ENCODE measurements around the gene MT1E.
"Not testable (repeated sequence)": the region's sequence is repeated elsewhere in the genome, so short reads cannot be mapped to it uniquely, and the experiment has no call there.

The MT1E gene

DNA sequence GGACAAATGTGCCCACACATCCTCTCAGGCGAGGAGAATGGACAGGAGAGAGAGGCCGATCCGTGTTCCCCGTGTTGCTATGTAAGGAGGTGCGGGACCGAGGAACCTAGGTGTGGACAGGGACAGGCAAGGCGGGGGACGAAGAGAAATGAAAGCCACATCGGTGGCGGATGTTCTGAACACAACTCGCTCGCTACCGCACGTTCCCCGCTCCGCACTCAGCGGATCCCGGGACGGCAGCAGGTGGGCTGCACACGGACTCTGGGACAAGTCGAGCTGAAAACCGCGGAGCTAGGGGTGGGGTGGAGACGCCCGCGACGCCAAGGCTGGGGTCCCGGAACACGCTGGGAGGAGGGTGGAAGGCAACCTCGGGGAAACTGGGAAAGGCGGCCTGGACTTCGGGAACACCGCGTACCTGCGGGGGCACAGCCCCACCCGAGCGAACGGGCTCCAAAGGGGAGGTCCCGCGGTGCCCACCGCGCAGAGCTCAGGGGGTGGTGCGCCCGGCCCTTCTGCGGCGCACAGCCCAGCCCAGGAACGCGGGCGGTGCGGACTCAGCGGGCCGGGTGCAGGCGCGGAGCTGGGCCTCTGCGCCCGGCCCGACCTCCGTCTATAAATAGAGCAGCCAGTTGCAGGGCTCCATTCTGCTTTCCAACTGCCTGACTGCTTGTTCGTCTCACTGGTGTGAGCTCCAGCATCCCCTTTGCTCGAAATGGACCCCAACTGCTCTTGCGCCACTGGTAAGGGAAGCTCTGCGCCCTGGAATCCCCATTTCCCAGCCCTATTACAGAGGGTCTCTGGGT lies at the start of gene MT1E:
TSS of gene MT1E (plus strand) at position 642 of the 803 bp plus-strand sequence. CDS start at position 713, 71 bp downstream.
- DNase-seq: no peak

DNA sequence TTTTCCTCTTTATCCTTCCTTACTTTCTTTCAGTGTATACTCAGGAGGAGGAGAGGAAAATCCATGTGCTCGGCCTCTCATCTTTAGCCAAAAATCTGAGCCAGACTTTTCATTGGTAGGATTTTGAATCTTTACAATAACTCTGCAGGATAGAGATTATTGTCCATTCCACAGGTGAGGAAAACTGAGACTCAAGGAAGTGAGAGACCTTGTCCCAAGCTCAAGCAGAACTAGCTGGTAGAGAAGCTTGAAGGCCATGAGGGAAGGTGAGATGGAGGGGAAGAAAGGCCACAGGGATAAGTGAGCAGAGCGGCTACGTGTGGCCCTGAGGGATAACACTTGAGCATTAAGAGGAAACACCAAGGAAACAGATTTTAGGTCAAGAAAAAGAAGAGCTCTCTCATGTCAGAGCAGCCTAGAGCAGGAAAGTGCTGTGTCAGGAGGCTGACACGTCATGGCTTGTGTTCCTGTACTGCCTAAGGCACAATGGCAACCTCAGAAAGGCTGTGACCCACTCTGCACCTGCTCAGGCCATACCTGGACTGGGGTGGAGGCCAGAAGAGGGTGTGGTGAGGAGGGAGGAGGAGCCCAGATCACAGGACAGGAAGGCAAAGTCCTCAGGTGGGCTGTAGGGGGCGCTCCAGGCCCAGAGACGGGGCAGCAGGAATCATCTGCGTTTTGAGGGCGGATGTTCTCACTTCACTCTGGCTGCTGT lies 48.8 kb upstream of the MT1E start:
- DNase-seq: peak; percentile 76

DNA sequence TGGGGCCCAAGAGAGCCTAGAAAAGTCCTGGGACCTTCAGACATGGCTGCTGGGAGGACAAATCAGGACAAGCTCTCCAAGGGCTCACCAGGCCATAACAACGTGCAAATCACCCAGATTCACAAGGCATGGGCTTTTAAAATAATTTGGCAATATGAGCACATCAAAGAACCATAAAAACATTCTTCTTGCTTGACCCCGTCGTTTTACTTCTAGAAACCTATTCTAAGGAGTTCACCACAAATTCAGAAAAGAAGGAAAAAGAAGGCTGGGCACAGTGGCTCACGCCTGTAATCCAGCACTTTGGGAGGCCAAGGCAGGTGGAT lies 48.3 kb upstream of the MT1E start:
- no peak for DNase-seq

DNA sequence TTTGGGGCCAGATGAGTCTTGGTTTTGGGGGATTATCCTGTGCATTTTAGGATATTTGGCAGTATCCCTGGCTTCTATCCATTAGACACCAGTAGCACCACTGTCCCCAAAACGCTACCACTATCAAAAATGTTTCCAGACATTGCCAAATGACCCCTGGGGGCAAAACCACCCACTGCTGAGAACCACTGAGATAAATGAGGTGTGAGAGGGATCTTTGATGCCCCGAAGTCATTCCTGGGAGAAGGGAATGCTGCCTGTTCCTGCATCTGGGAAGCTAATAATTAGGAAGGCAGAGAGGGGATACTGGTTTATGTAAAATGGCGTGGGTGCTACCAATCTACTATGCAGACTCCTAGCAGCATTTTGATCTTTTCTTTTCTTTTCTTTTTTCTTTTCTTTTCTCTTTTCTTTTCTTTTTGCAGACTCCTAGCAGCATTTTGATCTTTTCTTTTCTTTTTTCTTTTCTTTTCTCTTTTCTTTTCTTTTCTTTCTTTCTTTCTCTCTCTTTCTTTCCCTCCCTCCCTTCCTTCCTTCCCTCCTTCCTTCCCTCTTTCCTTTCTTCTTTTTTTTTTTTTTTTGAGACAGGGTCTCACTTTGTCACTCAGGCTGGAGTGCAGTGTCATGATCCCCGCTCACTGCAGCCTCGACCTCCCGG lies 45.1 kb upstream of the MT1E start:
- no peak for DNase-seq

DNA sequence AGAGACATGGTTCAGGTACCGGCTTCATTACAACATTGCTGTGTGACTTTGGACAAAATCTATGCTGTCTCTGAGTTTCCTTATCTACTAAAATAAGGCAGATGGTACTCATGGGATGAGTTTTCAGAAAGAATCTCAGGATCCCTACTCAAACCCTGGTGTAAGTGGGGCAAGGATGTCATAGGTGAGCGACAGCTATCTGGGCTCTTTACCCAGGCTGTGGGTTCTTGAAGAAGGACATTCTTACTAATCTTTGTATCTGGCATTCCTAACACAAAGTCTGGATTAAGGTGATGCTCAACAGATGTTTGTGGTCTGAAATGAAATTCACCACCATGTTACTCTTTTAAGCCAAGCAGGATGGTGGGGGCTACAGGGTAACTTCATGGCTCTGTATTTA lies 42.7 kb upstream of the MT1E start:
- not testable (repeated sequence) for DNase-seq

DNA sequence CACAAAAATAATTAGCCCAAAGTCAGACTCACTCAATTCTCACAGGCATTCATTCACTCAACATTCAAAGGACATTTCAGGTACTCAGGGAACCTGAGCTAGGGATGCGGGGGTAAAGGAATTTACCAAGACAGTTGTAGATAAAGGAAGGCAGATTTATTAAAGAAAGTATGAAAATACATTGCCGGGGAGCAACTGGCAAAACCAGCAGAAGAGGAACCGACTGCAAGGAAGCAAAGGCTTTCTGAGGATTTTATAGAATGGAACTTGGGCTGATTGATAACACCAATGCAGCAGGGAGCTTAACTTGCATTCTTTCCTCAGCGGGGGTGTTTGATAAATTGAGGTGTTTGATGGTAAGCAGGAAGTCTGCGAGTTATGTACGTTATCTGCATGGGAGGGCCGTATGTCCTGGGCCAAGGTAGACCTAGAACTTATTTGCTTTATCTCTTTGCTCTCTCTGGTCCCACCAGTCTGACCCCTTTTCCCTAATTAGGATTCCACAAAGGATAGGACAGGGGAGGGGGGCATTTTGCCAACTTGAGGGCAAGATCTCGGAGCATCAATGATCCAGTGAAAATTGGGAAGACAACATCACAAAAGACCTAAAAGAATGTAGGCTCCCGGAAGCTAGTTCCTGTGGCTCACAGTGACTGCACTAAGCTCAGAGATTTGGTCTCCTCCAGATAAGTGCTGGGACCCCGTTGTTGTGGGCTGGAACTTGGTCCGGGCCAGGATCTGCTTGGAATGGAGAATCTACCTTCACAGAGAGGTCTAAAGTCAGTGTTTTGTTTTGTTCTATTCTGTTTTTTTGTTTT lies 42.0 kb upstream of the MT1E start:
- no peak for DNase-seq

DNA sequence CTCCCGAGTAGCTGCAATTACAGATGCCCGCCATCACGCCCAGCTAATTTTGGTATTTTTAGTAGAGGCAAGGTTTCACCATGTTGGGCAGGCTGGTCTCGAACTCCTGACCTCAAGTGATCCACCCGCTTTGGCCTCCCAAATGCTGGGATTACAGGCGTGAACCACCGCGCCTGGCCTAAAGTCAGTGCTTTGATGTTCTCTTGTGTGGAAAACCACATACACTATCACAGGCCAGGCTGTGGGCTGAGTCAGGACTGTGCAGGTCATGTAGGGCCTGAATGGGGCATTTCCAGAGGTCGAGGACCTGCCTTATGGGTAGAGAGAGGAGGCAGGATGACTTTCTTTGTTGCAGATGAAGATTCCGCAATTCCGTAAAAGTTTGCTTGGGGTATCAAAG lies 41.3 kb upstream of the MT1E start:
- DNase-seq: no peak

DNA sequence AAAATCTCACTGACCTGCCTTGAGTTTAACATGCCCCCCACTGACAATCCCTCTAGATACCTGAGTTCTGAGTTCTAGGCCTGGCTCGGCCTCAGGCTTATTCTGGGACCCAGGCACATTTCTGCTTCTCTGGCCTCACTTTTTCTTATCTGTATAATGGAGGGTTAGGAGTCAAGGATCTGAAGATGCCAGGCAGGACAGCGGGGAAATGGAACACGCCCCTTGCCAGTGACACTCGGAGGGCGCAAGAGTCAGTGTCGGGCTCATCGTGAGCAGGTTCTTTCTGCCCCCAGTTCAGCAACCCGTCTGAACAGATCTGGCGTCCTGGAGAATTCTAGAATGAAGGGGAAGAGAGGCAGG lies 36.8 kb upstream of the MT1E start:
- no peak for DNase-seq

DNA sequence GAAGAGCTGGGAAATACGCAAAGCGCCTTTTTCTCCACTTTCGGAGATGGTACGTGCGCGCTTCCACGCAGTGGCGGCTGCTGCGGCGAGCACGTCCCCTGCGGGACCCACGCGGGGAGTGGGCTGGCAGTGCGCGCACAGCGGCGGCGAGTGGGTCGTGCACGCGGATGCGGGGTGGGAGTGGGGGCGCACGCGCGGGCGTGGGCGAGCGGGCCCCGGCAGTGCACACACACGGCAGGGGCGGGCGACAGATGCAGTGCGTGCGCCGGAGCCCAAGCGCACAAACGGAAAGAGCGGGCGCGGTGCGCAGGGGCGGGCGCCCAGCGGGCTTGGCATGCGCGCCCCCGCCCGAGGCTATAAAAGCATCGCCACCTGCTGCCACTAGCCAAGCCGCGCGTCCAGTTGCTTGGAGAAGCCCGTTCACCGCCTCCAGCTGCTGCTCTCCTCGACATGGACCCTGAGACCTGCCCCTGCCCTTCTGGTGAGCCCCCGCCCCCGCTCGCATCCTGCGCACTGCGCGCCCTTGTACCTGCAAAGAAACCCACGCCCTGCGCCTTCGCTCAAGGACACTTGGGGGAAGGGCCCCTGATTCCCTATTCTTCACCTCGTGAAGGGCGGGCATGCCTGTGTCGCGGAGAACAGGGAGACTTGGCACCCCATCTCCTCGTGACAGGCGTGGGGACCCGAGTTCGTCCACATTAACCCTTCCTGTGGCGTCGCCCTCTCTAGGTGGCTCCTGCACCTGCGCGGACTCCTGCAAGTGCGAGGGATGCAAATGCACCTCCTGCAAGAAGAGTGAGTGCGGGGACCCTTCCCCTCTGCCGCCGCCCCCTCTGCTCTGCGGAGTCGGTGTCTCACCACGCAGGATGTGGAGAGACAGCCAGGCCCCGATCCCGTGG lies 36.2 kb upstream of the MT1E start, which contains the start of gene MT3:
TSS of gene MT3 (plus strand) at position 388 of the 899 bp plus-strand sequence. CDS start at position 451, 63 bp downstream.
- no peak for DNase-seq

DNA sequence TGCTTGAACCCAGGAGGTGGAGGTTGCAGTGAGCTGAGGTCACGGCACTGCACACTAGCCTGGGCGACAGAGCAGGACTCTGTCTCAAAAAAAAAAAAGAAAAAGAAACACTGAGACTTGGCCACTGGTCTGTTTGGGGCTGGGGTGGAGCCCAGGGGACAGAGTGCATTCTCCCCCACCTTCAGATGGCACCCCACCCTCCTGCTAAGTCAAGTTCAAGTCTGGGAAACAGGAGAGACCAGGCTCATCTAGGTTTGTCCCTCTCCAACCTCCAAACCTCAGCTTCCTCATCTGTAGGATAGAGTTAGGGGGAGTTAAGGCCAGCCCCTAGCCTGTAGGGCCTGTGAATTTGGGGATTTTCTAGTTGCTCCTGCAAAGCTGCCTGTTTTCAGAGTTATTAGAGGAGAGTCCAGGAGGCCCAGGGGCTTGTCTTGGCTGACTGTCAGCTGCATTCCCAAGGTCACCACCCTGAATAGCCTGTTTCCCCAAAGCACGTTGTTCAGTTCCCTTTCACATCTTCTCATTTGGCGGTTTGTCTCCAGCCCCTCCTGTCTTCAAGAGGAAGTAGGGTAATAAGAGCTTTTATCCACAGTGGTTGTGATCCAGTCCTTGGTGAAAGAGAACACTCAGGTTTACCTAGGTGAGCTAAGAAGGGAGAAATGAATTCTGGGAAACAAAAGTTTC lies 34.1 kb upstream of the MT1E start:
- DNase-seq: no peak

DNA sequence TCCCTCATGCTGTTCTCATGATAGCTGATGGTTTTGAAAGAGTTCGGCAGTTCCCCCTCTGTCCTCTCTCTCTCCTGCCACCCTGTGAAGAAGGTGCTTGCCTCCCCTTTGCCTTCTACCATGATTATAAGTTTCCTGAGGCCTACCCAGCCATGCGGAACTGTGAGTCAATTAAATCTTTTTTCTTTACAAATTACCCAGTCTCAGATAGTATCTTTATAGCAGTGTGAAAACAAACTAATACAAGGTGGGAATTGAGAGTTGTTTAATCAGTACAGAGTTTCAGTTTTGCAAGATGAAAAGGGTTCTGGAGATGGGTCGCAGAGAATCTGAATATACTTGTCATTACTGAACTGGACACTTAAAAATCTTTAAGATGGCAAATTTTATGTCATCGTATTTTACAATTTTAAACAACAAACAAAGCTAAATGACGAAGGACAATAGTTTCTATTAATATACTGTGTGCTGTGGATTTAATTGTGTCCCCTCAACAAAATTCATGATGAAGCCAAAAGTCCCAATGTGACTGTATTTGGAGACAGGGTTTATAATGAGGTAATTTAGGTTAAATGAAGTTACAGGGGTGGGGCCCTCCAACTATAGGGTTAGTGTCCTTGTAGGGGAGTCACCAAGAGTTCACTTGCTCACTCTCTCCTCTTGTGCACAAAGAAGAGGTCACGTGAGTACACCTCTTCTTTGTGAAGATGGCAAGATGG lies 31.8 kb upstream of the MT1E start:
- no peak for DNase-seq

DNA sequence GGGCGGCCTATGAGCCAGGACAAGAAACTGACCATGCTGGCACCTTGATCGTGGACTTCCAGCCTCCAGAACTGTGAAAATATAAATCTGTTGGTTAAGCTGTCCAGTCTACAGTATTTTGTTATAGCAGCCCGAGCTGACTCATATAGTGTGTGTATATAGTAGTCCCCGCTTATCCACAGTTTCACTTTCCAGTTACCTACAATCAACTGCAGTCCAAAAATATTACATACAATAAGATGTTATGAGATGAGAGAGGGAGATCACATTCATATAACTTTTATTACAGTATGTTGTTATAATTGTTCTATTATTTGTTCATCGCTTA lies 31.3 kb upstream of the MT1E start:
- no peak for DNase-seq

DNA sequence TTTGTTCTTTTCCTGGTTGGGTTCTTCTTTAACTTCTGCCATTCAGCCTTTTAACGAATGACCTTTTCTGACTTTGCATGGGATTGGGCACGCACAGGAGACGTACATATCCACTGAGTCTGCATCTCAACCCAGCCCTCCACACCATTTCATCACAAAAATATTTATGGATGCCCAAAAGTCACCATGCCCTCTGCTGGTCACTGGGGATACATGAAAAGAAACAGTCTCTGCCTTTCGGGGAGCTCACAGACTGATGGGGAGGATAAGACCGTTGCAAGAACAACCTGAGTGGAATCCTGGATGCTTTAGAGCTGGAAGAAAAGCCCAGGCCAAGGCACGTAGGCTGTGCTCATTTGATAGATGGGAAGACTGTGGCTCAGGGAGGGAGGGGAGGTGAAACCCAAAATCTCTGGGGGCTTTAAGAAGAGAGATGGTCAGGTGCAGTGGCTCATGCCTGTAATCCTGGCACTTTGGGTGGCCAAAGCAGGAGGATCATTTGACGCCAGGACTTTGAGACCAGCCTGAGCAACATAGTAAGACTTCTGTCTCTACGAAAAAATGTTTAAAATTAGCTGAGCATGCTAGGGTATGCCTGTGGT lies 25.1 kb upstream of the MT1E start:
- peak; percentile 70 for DNase-seq

DNA sequence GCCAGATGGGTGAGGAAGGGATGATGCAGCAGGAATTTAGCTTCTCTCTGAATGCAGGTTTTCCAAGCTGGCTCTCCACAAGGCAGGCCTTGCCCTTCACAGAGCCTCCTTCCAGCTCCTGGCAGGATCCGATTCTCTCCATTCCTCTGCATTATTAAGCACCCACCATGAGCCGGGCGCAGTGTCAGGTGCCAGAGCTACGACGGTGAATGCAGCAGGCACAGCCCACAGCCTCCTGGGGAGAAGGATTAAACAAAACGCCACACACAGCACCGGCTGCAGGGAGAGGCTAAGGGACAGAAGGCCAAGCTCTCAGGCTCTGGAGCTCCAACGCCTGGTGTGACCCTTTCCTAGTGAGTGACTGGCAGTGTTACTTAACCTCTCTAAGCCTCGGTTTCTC lies 24.3 kb upstream of the MT1E start:
- DNase-seq: no peak

DNA sequence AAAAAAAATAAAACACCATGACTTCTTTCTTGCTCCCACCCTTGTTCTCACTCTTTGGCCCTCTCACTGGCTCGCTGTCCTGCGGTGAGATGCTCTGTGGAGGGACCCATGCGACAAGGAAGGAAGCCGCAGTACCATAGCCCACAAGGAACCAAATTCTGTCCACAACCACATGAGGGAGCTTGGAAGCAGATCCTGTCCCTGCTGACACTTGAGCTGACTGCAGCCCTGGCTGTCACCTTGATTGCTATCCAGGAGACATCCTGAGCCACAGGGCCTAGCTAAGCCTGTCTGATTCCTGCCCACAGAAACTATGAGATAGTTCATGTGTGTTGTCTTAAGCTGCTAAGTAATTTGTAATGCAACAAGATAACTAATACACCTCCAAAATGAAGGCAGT lies 22.0 kb upstream of the MT1E start:
- peak; percentile 54 for DNase-seq

DNA sequence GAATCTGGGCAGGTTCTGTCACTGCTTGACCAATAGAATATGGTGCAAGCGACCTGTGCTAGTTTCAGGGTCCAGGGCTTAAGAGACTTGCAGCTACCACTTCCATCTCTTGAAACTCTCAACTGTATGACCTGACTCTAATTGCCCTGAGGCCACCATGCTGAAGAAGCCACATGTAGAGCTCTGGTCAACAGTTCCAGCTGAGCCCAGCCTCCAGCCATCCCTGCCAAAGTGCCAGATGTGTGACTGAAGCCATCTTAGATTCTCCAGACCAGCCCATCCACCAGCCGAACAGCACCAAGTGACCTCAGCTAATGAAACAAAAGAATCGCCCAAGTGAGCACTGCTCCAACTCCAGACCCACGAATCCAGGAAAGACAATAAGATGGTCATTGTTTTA lies 20.6 kb upstream of the MT1E start:
- no peak for DNase-seq

DNA sequence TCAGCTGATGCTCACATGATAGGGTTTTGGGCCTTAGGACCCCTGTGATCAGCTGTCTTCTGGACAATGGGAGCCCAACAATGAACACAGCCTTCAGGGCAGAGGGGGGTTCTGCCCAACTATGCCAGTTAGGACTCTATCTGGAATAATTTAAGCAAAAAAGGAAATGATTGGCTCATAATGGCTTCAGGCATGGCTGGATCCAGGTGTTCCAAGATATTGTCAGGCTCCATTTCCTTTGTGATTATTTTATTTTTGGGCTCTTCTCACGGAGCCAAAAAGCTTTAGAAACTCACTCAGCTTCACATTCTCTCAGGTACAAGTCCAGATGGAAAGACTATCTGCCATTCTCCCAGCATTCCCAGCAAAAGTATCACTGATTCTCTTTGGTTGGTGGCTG lies 20.1 kb upstream of the MT1E start:
- DNase-seq: no peak

DNA sequence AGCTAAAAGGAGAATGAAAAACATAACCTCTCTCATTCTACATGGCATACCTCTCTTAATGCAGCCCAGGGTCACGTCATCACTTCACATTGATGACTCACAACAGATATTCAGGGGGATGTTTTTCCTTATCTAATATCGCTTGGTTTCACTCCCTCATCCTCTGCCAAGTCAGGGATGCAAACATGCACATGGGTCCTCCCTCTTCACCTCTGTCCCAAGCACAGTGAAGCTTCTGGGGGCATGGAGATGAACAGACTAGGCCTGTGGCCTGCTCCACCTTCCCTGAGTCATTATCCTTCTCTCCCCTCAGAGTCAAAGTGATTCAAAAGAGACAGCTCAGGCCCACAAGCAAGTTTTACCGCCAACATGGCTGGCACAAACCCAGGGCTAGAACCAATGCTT lies 19.5 kb upstream of the MT1E start:
- no peak for DNase-seq

DNA sequence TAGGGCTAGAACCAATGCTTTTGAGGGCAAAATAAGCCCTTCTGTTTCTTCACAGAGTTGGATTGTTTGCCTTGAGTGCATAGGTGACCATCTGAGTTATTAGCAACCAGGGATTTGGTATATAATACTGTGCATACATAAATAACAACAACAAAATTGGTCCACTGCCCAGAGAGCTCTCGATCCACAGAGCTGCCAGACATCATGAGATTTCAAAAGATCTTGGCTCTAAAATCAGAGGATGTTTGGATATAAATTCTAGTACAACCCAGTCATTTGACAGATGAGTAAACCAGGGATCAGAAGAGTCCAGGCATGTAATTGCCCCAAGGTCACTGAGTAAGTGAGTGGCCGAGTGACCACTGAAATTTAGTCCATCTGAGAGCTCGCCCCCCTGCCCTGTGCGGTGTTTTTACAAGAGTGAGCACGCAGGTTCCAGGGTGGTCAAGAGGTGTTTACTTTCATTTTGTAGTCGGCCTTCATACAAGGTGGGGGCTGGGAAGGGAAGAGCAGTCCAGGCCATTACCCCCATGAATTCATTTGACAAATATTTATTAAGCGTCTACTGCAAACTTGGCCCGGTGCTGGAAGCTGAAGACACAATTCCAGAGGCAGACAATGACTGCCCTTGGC lies 19.0 kb upstream of the MT1E start:
- DNase-seq: no peak

DNA sequence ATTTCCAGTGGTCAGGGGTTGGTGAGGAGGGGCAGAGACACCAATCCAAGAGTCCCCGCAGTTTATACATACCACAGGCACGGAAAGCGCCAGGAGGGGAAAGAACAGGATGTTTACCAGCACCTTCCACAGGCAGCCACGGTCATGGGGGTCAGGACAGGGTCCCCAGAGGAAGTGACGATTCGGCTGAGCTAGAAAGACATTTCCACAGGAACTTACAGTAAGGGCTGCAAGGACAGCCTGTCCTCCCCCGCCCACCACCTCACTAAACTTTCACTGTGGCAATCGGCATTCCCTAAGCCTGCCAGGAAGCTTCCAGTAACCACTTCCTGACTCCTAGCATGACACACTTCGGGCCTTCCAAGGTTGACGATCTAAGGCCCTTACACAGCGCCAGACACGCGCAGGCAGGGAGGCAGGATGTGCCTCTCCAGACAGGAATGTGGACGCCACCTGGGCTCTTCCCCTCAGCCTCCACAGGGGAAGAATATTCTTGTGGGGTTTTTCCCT lies 18.4 kb upstream of the MT1E start:
- no peak for DNase-seq
